ENCODE data around the gene PCDHAC1. TPM values are rescaled to one million over a fixed set of nuclear protein-coding genes. Genes with fewer than 3 reads are reported as not detected.

PCDHAC1 gene
- polyA plus RNA-seq, 6 donors from 2014 or later = not detected

DNA sequence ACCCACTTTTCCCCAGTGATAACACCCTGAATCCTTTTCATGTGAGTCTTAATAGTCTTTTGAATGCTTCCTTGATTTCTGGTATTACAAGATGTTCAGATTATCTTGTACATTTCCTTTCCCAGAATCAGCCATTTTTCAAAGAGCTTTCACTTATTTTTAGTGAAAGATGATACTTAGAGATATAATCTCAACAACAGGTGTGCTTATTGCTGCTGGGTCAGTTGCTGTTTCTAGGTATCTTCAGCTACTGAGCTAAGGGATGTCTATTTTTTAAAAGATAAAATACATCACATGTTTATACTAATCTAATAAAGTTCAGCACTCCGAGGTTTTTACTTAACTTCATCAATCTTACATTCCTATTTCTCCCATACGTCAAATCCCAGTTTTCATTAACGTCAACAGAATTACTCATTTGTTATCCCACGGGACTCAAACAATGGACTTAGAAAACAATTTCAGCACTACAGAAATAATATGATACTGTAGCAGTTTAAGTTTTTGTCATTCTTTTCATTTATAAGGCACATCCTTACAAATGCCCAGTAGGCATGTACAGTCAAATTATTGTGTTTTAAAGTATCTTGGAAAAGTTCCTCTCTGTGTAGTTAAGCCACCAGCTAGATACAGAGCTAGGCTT is 9.0 kb downstream of the PCDHAC1 start:
- no peak for ATAC-seq (ENCODE audit: low read depth in 2 of 2)

DNA sequence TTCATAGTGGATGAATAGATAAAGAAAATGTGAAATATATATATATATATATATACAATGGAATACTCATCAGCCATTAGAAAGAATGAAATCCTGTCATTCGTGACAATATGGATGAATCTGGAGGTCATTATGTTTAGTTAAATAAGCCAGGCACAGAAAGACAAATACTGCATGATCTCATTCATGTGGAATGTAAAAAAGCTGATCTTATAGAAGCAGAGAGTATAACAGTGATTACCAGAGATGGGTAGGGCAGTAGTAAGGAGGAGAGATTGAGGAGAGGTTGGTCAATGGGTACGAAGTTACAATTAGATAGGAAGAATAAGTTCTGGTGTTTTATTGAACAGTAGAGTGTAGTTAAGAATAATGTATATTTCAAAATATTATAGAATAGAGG is 20.5 kb downstream of the PCDHAC1 start:
- Mint-ChIP-seq H3K4me1 (no peaks in the 10 kb centered on the region), H3K4me3 (no peak overlapping the region), H3K27ac (no peak overlapping the region), H3K27me3 (peaks cover 0 to 3% (median 0%) of the 10 kb centered on the region in 3 donors), H3K36me3 (no peaks in the 10 kb centered on the region), H3K9me3 (peaks cover 11 to 33% (median 17%) of the 10 kb centered on the region in 7 donors)
- DNase-seq (no peak), ATAC-seq (ENCODE audit: low read depth in 2 of 2) (no peak)

More for the DNA sequence above, 9.0 kb downstream of the PCDHAC1 start:
- no peak for DNase-seq
- Mint-ChIP-seq H3K27ac (no peak overlapping the region), H3K27me3 (no peaks in the 10 kb centered on the region), H3K4me1 (no peaks in the 10 kb centered on the region), H3K9me3 (no peaks in the 10 kb centered on the region), H3K4me3 (no peak overlapping the region), H3K36me3 (no peaks in the 10 kb centered on the region)

DNA sequence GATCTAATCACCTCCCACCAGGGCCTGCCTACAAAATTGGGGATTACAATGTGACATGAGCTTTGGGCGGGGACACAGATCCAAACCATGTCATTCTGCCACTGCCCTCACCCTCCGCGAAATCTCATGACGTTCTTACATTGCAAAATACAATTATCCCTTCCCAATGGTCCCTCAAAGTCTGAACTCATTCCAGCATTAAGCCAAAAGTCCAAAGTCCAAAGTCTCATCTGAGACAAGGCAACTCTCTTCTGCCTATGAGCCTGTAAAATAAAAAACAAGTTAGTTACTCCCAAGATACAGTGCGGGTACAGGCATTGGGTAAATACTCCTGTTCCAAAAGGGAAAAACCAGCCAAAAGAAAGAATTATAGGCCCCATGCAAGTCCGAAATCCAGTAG is 25.5 kb downstream of the PCDHAC1 start:
- ATAC-seq (ENCODE audit: low read depth in 2 of 2) (no peak), DNase-seq (no peak)
- H3K9me3 Mint-ChIP-seq = peaks cover 2 to 15% (median 9%) of the 10 kb centered on the region in 7 donors
- H3K27ac Mint-ChIP-seq = no peak overlapping the region
- no peaks in the 10 kb centered on the region for H3K4me1 Mint-ChIP-seq
- H3K27me3 Mint-ChIP-seq = peaks cover 7 to 8% (median 7%) of the 10 kb centered on the region in 3 donors
- H3K36me3 Mint-ChIP-seq = peaks cover 0 to 9% of the 10 kb centered on the region in 2 donors
- no peak overlapping the region for H3K4me3 Mint-ChIP-seq

GRCh38 chr5:140953234-140953633 is 27.1 kb downstream of the PCDHAC1 start:
- ATAC-seq (ENCODE audit: low read depth in 2 of 2) (no peak), DNase-seq (no peak)
- H3K4me3 Mint-ChIP-seq = peak overlapping the region in 1 of 8 donors; percentile 73
- no peaks in the 10 kb centered on the region for H3K4me1 Mint-ChIP-seq
- H3K9me3 Mint-ChIP-seq = peaks cover 0 to 15% (median 9%) of the 10 kb centered on the region in 7 donors
- no peak overlapping the region for H3K27ac Mint-ChIP-seq
- peaks cover 0 to 9% of the 10 kb centered on the region in 2 donors for H3K36me3 Mint-ChIP-seq
- peaks cover 7 to 8% (median 7%) of the 10 kb centered on the region in 3 donors for H3K27me3 Mint-ChIP-seq

DNA sequence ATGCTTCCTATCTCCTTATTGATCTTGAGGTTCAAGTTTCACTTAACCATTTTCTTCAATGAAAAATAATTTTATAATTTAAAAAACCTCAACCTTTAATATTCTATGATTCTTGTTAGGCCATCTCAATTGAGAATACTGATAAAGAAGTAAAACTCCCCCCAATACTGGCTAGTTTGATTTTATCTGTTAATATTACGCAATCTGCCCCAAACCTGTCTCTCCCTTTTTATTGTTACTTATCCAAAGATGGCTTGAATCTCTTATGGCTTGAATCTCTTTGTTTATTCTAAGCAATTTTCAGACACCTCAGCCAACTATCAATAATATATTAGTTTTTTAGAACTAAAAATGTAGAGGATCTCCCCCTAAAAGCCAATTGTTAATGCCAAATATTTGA is 36.1 kb downstream of the PCDHAC1 start:
- Mint-ChIP-seq H3K4me3 (no peak overlapping the region), H3K27me3 (peaks cover 22 to 41% (median 35%) of the 10 kb centered on the region in 3 donors), H3K36me3 (no peaks in the 10 kb centered on the region), H3K9me3 (peaks cover 0 to 3% (median 0%) of the 10 kb centered on the region in 7 donors), H3K4me1 (peaks cover 0 to 4% (median 0%) of the 10 kb centered on the region in 3 donors), H3K27ac (no peak overlapping the region)
- DNase-seq (no peak), ATAC-seq (ENCODE audit: low read depth in 2 of 2) (no peak)

- Mint-ChIP-seq H3K4me1 (peaks cover 0 to 7% (median 0%) of the 10 kb centered on the region in 3 donors), H3K36me3 (no peaks in the 10 kb centered on the region), H3K9me3 (peaks cover 0 to 5% (median 0%) of the 10 kb centered on the region in 7 donors), H3K27me3 (peaks cover 36 to 54% (median 47%) of the 10 kb centered on the region in 3 donors), H3K27ac (peak overlapping the region in 1 of 6 donors; percentile 26), H3K4me3 (no peak overlapping the region)
- DNase-seq (no peak), ATAC-seq (ENCODE audit: low read depth in 2 of 2) (no peak)
These were observed 38.3 kb downstream of the PCDHAC1 start for GRCh38 chr5:140964356-140964755.

DNA sequence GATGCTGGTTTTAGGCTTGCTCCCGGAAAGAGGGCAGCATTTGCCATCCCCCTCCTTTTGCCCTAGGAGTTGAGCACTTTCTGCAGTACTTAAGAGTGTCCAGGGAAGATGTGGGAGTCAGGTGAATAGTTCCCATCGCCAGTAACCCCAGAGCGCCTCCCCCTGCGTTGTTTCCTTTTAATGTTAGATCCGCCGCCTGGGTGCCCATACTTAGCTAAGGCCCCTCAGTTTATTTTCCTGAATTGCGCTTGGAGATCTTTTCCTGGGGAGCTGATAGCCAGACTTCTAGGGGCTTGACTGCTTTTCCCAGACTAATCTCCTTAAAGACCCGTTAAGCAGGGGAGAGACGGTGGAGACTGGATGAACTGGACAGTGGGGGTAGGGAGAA is 39.8 kb downstream of the PCDHAC1 start:
- Mint-ChIP-seq H3K4me3 (peak overlapping the region in 3 of 8 donors; percentile 24 to 56 (median 26)), H3K36me3 (no peaks in the 10 kb centered on the region), H3K27ac (no peak overlapping the region), H3K27me3 (peaks cover 36 to 51% (median 47%) of the 10 kb centered on the region in 3 donors), H3K4me1 (peaks cover 0 to 7% (median 0%) of the 10 kb centered on the region in 3 donors), H3K9me3 (peaks cover 0 to 5% (median 0%) of the 10 kb centered on the region in 7 donors)
- DNase-seq (no peak), ATAC-seq (ENCODE audit: low read depth in 2 of 2) (no peak)

- DNase-seq (no peak), ATAC-seq (ENCODE audit: low read depth in 2 of 2) (no peak)
- peaks cover 0 to 7% (median 0%) of the 10 kb centered on the region in 3 donors for H3K4me1 Mint-ChIP-seq
- H3K36me3 Mint-ChIP-seq = no peaks in the 10 kb centered on the region
- peaks cover 0 to 5% (median 0%) of the 10 kb centered on the region in 7 donors for H3K9me3 Mint-ChIP-seq
- peak within 1 kb of the TSS in 3 of 8 donors; percentile 24 to 56 (median 30) for H3K4me3 Mint-ChIP-seq
- H3K27ac Mint-ChIP-seq = no peak within 1 kb of the TSS
- peaks cover 36 to 51% (median 47%) of the 10 kb centered on the region in 3 donors for H3K27me3 Mint-ChIP-seq
These were observed 40.5 kb downstream of the PCDHAC1 start, which contains the start of gene PCDHAC2 for GRCh38 chr5:140966293-140967225. PCDHAC2 (plus strand) TSS chr5:140966476; CDS start chr5:140966767, 291 bp downstream.

- no peak for DNase-seq
- peak overlapping the region in 2 of 8 donors; percentile 30 to 34 for H3K4me3 Mint-ChIP-seq
- no peak overlapping the region for H3K27ac Mint-ChIP-seq
- H3K36me3 Mint-ChIP-seq = no peaks in the 10 kb centered on the region
- H3K27me3 Mint-ChIP-seq = peaks cover 36 to 48% (median 47%) of the 10 kb centered on the region in 3 donors
- peaks cover 0 to 7% (median 0%) of the 10 kb centered on the region in 3 donors for H3K4me1 Mint-ChIP-seq
- no peak for ATAC-seq (ENCODE audit: low read depth in 2 of 2)
- peaks cover 0 to 5% (median 0%) of the 10 kb centered on the region in 7 donors for H3K9me3 Mint-ChIP-seq
These were observed 41.3 kb downstream of the PCDHAC1 start for GRCh38 chr5:140967226-140967893.

GRCh38 chr5:140969880-140970279 is 43.8 kb downstream of the PCDHAC1 start:
- Mint-ChIP-seq H3K36me3 (no peaks in the 10 kb centered on the region), H3K4me1 (peaks cover 0 to 7% (median 0%) of the 10 kb centered on the region in 3 donors), H3K27ac (no peak overlapping the region), H3K27me3 (peaks cover 23 to 31% (median 28%) of the 10 kb centered on the region in 3 donors), H3K4me3 (no peak overlapping the region), H3K9me3 (peaks cover 0 to 5% (median 0%) of the 10 kb centered on the region in 7 donors)
- DNase-seq (no peak), ATAC-seq (ENCODE audit: low read depth in 2 of 2) (no peak)

DNA sequence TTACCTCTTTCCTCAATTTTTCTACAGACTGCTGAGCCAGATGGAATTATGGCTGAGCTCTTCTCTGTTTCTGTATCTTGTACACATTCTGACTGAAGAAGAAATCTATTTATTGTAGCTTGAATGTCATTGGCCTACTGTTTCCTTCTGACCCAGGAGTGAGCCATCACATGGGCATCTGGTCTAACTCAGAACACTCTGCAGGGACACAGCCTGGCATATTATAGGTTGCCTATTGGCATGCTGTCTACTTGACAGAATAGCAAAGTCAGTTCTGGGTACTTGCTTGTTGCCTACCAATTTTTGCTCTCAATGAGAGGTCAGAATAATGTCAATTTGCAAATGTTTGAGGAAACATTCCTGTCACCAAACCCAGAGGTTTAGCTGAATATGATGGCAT is 47.5 kb downstream of the PCDHAC1 start:
- DNase-seq = no peak
- ATAC-seq (ENCODE audit: low read depth in 2 of 2) = no peak
- H3K4me3 Mint-ChIP-seq = no peak overlapping the region
- H3K27ac Mint-ChIP-seq = no peak overlapping the region
- peaks cover 9 to 15% (median 12%) of the 10 kb centered on the region in 3 donors for H3K27me3 Mint-ChIP-seq
- H3K9me3 Mint-ChIP-seq = peaks cover 0 to 4% (median 0%) of the 10 kb centered on the region in 7 donors
- H3K36me3 Mint-ChIP-seq = no peaks in the 10 kb centered on the region
- no peaks in the 10 kb centered on the region for H3K4me1 Mint-ChIP-seq

DNA sequence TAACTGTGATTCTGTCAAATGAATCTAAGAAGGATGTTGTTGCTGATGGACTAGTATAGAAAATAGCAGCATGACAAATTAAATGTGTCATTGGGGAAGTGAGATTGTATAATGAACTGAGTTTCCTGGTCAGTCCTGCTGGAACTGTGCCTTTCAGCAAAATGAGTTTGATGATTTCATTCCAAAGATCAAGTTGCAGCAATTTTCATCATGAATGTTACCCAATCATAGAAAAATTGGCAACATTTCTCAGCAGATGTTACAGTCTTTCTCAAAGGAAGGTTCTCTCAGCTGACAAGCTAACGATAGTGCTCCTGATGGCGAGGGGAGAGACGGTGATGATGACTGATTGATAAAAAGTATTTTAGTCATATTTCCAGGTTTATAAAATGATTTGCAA is 50.9 kb downstream of the PCDHAC1 start:
- Mint-ChIP-seq H3K27me3 (peaks cover 8 to 12% (median 9%) of the 10 kb centered on the region in 3 donors), H3K9me3 (peaks cover 0 to 4% (median 0%) of the 10 kb centered on the region in 7 donors), H3K27ac (no peak overlapping the region), H3K4me1 (no peaks in the 10 kb centered on the region), H3K4me3 (no peak overlapping the region), H3K36me3 (no peaks in the 10 kb centered on the region)
- DNase-seq (no peak), ATAC-seq (ENCODE audit: low read depth in 2 of 2) (no peak)

- Mint-ChIP-seq H3K4me1 (no peaks in the 10 kb centered on the region), H3K36me3 (no peaks in the 10 kb centered on the region), H3K9me3 (peaks cover 0 to 4% (median 2%) of the 10 kb centered on the region in 7 donors), H3K27me3 (peaks cover 9 to 13% (median 12%) of the 10 kb centered on the region in 3 donors), H3K27ac (no peak overlapping the region), H3K4me3 (no peak overlapping the region)
- ATAC-seq (ENCODE audit: low read depth in 2 of 2) = no peak
- no peak for DNase-seq
These were observed 52.2 kb downstream of the PCDHAC1 start for GRCh38 chr5:140978260-140978659.
